Stimulated activated CD4-positive, alpha-beta T cell treated with anti-CD3 and anti-CD28 coated beads, TNF-alpha, amount 100 ng/mL, for 48 hours (primary cell): ENCODE measurements around the gene PDE2A.
A peak's percentile ranks its signal among the peaks of the same experiment; 100 is the strongest.

ENCODE experiments used
- DNase-seq, 3 donors: peaks; one replicate each; pipeline ENCODE4 v3.0.0-alpha.2; 2020; ENCODE audit warnings: low read depth in 3 of 3

PDE2A gene

GRCh38 chr11:72683782-72684200 lies 9.6 kb upstream of the PDE2A start:
- DNase-seq, result peak; percentile 42 to 55 (median 43)

GRCh38 chr11:72682858-72683243 lies 8.6 kb upstream of the PDE2A start:
- no peak for DNase-seq

DNA sequence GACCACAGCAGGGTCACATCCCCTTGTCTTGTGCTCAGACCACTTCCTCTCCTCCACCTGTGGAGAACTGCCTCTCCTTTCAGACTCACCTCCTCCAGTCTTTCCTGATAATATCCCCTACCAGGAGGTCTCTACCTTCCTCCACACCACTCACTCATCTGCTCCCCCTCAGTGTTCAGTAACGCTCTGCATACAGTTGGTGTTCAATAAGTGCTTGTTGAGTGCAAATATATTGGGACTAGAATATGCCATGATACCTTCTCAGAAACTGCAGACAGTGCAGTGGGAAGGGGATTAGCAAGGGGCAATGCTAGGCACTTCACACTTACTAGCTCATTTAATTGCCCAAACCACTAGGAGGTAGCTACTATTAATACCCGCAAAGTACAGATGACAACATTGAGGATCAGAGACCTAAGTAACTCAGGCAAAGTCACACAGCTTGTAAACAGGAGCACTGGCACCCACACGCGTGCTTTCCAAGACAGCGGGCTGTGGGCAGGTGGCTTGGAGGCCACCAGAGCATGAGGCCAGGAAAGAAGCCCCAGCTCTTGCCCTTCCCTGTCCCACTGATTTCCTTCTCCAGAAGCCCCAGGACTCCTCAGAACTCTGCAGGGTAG lies 8.1 kb upstream of the PDE2A start:
- DNase-seq, result no peak

GRCh38 chr11:72681226-72682153 lies 7.3 kb upstream of the PDE2A start:
- DNase-seq, result no peak

DNA sequence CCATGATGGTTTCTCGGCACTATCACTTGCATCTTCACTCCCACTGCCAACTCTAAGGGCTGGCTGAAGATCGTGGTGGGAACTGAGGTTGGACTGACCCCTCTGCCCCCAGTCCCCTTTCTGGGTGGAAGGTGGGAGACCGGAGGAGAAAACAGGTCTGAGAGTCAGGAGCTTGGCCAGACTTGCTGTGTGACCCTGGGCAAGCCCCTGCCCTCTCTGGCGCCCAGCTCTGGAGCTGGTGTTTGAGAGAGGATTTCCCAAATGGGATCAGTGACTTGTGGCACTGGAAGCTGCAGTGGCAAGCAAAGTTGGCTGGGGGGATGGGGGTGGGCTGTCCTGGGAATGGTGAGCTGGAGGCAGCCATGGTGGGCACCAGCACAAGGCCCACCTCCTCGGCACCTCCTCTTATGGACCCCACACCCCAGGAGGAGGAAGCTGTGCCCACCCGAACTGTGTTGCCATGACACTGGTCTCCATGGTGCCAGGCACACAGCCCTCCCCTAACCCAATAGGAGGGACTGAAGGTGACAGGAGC lies 6.5 kb upstream of the PDE2A start:
- DNase-seq, result no peak

DNA sequence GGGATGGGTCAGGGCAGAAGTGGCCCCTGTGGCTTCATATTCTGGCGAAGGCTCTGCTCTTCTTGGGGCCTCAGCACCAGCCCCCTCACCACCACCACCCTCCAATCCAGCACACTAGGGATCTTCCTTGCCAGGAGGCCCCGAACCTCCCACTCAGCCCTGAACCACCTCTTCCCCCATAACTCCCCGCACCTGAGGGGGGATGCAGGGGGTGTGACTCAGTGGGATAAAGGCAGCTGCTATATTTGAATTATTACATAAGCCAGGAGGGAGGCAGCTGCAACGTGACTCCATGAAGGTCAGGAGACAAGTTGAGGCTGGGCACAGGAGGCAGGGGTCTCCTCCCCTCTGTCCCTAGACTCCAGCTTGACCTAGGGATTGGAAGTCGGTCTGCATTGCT lies 5.6 kb upstream of the PDE2A start:
- DNase-seq, result no peak

DNA sequence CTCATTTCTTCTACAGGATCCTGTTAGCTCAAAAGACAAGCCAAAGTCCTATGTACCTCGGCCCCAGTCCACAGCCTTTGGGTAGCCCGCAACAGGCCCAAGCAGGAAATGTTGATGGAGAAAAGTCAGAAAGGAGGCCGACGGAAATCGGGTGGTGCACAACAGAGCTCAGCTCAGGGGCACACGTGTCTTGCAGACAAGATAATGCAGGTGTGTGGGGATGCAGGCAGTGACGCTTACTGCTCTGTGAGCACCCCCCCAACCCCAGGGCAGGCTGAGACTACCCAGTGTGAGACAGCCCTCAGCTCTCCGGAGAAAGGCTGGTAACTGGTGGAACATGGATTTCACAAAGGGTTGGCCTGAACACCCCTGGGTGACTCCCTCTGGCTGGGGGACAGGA lies 4.3 kb upstream of the PDE2A start:
- DNase-seq, result no peak

GRCh38 chr11:72676861-72677341 lies 2.7 kb upstream of the PDE2A start:
- DNase-seq, result peak; percentile 44 to 56 (median 47)

GRCh38 chr11:72675221-72675620 lies 999 bp upstream of the PDE2A start:
- DNase-seq, result no peak

DNA sequence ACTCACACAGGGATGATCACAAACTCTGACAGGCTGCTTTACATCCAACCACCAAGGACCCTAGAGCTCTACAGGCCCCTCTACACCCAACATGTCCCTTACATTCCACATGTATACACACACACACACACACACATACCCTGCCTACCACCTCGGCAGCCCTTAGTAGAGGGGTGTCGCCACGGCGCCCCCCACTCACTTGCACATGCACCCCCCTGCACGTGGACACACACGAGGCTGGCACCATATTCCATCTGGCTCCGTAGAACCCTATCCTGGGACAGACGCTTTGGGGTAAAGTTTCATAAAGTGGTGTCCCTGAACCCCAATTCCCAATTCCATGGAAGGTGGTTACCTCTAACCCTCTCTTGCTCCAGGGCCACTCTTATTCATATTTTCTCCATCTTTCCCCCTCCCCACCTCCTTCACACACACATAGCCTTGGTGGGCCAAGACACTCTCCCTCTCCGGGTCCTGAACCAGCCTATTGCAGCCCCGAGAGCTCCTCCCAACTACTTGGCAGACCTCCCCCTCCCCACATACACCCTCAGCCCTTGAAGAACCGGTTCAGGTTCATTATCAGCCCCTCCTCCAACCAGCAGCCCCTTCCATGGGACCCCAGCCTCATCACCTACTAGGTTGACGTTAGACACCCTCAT lies 809 bp downstream of the PDE2A start:
- no peak for DNase-seq

DNA sequence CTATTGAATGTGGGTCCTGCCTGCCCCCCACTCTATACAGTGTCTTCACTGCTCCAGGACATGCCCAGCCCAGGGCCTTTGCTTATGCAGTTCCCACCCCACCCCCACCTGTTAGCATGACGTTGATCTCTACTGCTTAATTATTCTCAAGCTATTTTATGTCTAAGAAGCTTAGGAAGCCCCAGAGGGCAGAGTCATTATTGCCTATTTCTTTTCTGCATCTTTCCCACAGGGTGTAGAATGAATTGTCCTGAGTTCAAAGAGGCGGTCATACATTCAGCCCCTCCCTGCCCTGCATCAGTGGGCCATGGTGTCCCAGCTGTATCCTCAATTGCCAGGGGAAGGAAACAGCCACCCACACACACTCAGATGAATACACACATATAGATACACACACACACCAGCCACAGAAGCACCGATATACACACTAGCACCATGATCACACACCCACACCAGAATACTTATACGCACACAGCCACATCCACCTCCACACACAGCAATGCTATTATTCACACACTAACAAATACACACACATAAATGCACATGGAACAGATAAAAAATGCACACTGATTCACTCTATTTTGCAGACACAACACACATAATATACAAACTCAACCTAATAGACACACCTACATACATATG lies 1.5 kb downstream of the PDE2A start:
- DNase-seq, result no peak

DNA sequence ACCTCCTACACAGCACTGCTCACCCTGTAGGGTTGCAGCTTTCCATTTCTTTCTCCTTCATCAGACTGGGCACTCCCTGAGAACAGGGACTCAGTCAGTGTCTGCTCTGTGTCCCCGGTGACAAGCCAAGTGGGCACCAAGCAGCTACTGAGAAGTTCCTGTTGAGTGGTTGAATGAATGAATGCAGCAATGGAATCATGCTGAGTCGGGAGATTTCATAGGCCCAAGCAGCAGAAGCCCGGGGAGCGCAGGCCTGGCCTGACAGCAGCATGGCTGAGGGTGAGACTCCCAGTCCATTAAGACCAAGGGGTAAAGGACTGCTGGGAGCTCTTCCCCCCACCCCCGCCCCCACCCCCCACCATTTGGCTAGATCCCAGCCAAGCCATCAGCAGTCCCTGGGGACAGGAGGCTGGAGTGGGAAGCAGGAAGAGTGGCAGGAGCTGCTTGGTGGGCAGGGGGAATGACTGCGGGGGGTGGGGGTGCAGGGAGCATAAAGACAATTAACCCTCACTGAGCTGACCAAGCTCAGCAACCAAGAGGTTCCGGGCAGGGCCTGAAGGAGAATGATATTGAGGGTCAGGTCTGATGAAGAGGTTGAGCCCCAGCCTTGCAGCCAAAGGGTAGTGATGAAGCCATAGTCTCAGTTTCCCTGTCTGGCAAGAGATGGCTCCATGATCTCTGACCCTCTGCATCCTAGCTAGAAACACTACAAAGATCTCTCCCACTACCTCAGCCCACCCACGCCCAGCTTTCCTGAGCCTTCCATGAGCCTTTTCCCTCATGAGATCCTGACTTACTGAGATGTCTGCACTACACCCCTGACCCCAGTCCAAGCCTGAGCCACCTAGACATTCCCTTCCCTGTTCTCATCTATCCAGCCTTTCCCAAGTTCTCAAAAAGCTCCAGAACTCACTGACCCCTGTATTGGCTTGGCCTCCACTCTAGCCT lies 2.8 kb downstream of the PDE2A start:
- DNase-seq, result no peak

DNA sequence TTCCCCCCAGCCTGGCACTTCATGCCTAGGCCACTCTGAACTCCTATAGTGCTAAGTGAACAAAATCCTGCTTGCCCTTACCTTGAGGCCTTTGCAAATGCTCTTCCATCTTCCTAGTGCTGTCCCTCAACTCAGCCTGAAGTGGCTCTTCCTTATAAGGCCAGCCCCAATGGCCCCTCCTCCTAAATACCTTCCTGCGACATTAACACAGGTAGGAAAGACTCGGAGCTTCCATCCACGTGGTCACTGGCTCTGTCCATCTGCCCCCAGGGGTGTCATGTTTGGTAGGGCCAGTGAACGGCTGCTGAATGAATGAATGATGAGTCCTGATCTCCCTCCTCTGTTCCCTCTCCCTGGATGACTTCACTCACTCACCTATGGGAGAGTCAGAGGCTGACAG lies 4.2 kb downstream of the PDE2A start:
- DNase-seq, result no peak

DNA sequence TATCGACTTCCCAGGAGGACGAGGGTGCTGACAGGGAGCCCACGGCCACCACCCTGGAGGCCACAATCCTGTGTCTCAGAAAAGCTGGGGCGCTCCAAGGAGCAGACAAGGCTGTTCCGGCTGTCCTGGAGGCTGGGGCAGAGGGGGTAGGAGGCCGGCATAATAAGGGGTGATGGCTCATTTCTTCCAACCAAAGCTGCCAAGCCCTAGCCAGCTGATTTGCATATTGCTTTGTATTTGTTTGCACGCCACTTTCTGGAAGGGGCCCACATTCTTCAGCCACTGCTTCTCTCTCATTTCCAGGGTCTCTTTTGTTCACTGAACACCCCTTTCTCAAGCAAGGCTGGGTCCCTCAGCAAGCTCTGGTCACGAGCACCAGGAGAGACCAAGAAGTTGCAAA lies 4.7 kb downstream of the PDE2A start:
- no peak for DNase-seq

GRCh38 chr11:72668629-72669347 lies 5.4 kb downstream of the PDE2A start:
- DNase-seq, result peak; percentile 44 to 76 (median 63)

- no peak for DNase-seq
Measured at GRCh38 chr11:72665911-72666472, 8.2 kb downstream of the PDE2A start.

GRCh38 chr11:72662036-72662435 lies 12.2 kb downstream of the PDE2A start:
- DNase-seq, result no peak

GRCh38 chr11:72661486-72661885 lies 12.7 kb downstream of the PDE2A start:
- no peak for DNase-seq

- no peak for DNase-seq
Measured at GRCh38 chr11:72658989-72659640, 15.1 kb downstream of the PDE2A start.
